Neutrophil (primary cell): ENCODE results near the gene NDUFB10.

Source experiments
- H3K27ac ChIP-seq: fragments of 200-600 bp; sonication (generic); 2 replicates; pipeline ENCODE4 v1.5.1; 2016; ENCODE audit warnings: mild to moderate bottlenecking, moderate library complexity
- H3K27me3 ChIP-seq: fragments of 200-600 bp; sonication (generic); 2 replicates; pipeline ENCODE4 v1.6.0; 2016; ENCODE audit warnings: mild to moderate bottlenecking
- H3K36me3 ChIP-seq: fragments of 200-600 bp; sonication (generic); 2 replicates; pipeline ENCODE4 v1.5.1; 2017
- H3K4me1 ChIP-seq, 2 experiments: fragments of 200-600 bp in 1 of 2; sonication (generic) in 1 of 2; 1 replicate in 1 of 2; 2 replicates in 1 of 2; pipeline versions ENCODE4 v1.5.1 to v1.6.1; 2013 to 2016; ENCODE audit warnings: low read depth in 1 of 2, low read length in 1 of 2, mild to moderate bottlenecking in 1 of 2, moderate library complexity in 1 of 2; ENCODE audit not compliant: control insufficient read depth in 1 of 2, insufficient read depth in 1 of 2
- H3K4me3 ChIP-seq, 2 experiments: fragments of 200-600 bp in 1 of 2; sonication (generic) in 1 of 2; 1 replicate in 1 of 2; 2 replicates in 1 of 2; pipeline ENCODE4 v1.5.1; 2013 to 2016; ENCODE audit warnings: low read depth in 1 of 2, low read length in 1 of 2, mild to moderate bottlenecking in 1 of 2, moderate library complexity in 1 of 2
- H3K9me3 ChIP-seq: fragments of 200-600 bp; sonication (generic); 2 replicates; pipeline ENCODE4 v1.5.1; 2016
- TF ChIP-seq, protein P1 (sequence below): fragments of 200-600 bp; sonication (generic); IDR thresholded peaks from 2 replicates; pipeline ENCODE4 v1.5.1; 2016; ENCODE audit warnings: antibody characterized with exemption

The NDUFB10 gene

DNA sequence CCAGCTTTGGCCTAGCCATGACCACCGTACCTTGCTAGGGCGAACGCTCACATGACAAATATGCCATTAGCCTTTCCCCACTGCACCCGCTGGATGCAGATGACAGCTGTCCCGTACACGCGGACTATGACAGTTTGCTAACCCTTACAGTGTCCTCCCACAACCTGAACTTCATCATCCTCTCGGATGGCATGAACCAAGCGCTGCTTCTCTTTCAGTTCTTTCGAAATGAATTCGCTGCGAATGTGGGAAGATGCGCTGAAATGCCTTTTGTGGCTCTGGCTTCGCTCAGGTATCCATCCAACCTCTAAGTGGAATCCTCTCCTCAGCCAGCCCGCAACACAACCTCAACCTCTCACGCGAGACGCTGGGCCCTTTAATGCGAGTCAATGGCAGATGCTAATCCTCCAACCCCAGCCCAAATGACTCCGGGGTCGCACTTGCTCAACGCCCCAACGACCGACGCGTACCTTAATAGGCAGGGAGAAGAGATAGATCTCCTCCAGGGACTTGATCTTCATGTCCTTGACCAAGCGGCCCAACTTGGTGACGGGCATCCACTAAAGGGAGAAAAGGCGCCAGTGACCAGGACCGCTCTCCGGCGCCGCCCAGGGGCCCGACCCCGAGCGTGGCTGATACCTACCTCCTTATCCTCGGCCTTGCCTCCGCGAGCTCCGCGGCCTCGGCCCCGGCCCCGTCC, 4.6 kb downstream of the NDUFB10 start:
- Histone ChIP-seq H3K36me3 (peaks cover 20% of the 10 kb centered on the region), H3K27me3 (no peaks in the 10 kb centered on the region), H3K9me3 (no peaks in the 10 kb centered on the region), H3K4me1 (peaks cover 43 to 47% of the 10 kb centered on the region in 2 experiments), H3K27ac (peak overlapping the region; percentile 88), H3K4me3 (peak overlapping the region; percentile 80 to 87)
- TF ChIP-seq, protein P1, sequence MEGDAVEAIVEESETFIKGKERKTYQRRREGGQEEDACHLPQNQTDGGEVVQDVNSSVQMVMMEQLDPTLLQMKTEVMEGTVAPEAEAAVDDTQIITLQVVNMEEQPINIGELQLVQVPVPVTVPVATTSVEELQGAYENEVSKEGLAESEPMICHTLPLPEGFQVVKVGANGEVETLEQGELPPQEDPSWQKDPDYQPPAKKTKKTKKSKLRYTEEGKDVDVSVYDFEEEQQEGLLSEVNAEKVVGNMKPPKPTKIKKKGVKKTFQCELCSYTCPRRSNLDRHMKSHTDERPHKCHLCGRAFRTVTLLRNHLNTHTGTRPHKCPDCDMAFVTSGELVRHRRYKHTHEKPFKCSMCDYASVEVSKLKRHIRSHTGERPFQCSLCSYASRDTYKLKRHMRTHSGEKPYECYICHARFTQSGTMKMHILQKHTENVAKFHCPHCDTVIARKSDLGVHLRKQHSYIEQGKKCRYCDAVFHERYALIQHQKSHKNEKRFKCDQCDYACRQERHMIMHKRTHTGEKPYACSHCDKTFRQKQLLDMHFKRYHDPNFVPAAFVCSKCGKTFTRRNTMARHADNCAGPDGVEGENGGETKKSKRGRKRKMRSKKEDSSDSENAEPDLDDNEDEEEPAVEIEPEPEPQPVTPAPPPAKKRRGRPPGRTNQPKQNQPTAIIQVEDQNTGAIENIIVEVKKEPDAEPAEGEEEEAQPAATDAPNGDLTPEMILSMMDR = no peak

DNA sequence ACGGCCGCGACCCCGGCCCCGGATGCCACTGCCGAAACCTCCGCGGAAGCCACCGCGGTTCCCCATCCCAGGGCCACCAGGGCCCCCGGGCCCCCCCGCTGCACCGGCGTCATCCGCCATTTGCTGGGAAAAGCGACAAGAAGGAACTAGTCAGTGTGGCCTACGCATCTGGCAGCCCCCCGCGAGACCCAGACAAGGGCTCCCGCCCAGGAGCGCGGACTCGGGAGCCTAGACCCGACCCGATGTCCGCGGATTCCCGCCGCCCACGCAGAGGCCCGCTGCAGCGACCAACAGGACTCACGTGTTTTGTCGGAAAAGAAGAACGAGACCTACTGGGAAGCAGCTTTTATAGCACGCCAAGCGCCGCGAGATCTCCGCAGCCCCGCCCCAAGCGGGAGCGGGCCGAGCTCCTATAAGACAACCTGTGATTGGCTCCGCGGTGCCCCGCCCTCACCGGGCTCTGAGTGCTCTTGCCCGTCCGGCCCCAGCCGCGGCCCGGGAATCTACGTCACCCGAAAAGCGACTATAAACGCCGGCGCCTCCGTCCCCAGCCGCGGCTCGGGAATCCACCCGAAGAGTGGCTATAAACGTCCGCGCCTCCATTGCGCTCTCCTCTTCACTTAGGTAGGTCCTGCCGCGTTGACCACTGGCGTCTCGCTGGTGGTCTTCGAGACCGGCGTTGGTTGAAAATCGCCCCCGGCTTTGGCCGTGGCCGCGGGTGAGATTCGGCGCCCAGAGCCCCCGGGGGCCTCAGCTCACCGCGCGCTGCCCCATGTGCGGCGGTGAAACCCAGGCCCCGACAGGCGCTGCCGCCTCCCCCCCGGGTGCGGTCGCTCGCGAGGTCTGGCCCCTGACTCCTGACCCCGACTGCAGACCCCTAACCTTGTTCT, 5.4 kb downstream of the NDUFB10 start, which contains the start of gene RPS2:
RPS2 (minus strand) TSS at position 321 of the 890 bp plus-strand sequence; CDS start at position 120, 201 bp downstream.
- H3K27ac ChIP-seq = peak within 1 kb of the TSS; percentile 88
- H3K4me3 ChIP-seq = peak within 1 kb of the TSS; percentile 80 to 87
- no peaks in the 10 kb centered on the region for H3K9me3 ChIP-seq
- H3K27me3 ChIP-seq = no peaks in the 10 kb centered on the region
- peaks cover 35 to 39% of the 10 kb centered on the region in 2 experiments for H3K4me1 ChIP-seq
- TF ChIP-seq, protein P1 = peak; percentile 27
- H3K36me3 ChIP-seq = peaks cover 20% of the 10 kb centered on the region

DNA sequence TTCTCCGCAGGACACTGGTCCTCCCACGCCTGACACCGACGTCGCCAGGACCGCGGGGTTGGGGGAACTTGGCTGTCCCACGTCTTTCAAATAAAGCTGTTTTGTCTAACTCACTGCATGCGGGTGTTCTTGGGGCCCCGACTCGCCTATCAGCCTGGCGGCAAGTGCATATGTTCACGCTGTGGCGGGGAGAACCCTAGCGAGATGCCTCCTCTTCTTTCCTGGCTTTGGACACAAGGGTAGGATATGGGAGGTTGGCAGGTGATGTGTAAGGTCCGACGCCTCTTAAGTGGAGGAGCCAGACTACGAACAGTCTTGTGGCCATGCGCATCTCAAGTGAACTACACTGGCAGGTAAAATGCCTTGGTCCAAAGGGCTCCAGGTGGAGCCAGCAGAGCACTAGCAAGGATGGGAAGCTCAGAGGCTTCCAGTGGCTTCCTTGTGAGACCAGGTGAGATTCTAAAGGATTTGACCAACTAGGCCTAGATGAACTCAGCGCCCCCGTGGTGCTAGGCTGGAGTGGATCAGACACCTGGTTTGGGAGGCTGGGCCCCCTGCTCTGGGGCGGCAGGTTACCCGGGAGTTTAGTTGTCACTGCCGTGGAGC, 6.2 kb downstream of the NDUFB10 start:
- H3K27ac ChIP-seq = peak overlapping the region; percentile 88
- no peaks in the 10 kb centered on the region for H3K27me3 ChIP-seq
- no peaks in the 10 kb centered on the region for H3K9me3 ChIP-seq
- H3K4me3 ChIP-seq = peak overlapping the region; percentile 80 to 87
- H3K36me3 ChIP-seq = peaks cover 20% of the 10 kb centered on the region
- peaks cover 28 to 31% of the 10 kb centered on the region in 2 experiments for H3K4me1 ChIP-seq
- TF ChIP-seq, protein P1 = no peak

DNA sequence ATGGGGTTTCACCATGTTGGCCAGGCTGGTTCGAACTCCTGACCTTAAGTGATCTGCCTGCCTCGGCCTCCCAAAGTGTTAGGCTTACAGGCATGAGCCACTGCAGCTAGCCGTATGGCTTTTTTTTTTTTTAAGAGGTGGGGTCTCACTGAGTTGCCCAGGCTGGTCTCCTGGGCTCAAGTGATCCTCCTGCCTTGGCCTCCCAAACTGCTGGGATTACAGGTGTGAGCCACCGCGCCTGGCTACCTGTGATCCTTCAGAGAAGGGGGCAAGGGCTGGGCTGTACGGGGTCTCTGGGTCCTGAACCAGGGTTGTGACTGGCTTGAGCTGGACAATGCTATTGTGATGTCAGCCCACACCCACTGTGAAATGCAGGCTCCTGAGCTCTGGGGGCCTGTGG, 7.1 kb downstream of the NDUFB10 start, which contains the start of gene RNF151:
RNF151 (plus strand) TSS at position 397 of the 400 bp plus-strand sequence. CDS start 26 bp downstream, outside the sequence.
- Histone ChIP-seq H3K4me3 (peak within 1 kb of the TSS; percentile 80 to 87), H3K9me3 (no peaks in the 10 kb centered on the region), H3K27me3 (no peaks in the 10 kb centered on the region), H3K4me1 (peaks cover 34% of the 10 kb centered on the region in 2 experiments), H3K27ac (peak within 1 kb of the TSS; percentile 88), H3K36me3 (peaks cover 15% of the 10 kb centered on the region)
- TF ChIP-seq, protein P1 = no peak
